DND-41 (cell line): ENCODE measurements around the gene CCL17.

ENCODE experiments used
- CTCF ChIP-seq: IDR thresholded peaks from 2 replicates; pipeline ENCODE4 v1.5.1; 2012; ENCODE audit warnings: borderline replicate concordance, low read length, moderate library complexity, mild to moderate bottlenecking; ENCODE audit not compliant: poor library complexity, severe bottlenecking; ENCODE audit errors: extremely low read depth
- EZH2 ChIP-seq: IDR thresholded peaks from 3 replicates; pipeline ENCODE4 v1.6.1; 2012; ENCODE audit warnings: borderline replicate concordance, low read depth, mild to moderate bottlenecking, moderate library complexity, low read length, inconsistent platforms; ENCODE audit not compliant: severe bottlenecking

GRCh38 chr16:57409870-57410587 lies 5.5 kb downstream of the CCL17 start:
- TF ChIP-seq CTCF (no peak), EZH2 (no peak)
